ENCODE results near the gene TRIB2.

DNA sequence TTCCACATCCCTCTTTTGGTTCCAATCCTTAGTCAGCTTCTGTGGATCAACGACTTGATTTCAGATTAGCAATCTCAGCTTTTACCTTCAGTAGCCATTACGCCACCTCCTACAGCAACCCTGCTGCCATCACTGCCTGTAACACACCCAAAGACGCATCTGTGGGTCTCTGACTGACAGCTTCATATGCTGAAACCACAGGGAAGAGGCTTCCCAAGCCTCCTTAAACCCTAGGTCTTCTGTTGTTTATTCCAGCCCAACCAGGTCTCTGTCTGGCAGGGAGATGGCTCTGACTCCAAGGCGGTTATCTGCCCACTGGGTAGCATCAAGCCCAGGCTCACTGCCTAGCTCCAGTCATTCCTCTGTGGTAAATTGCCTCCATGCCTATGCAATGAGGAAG is 28.6 kb upstream of the TRIB2 start:
- TF ChIP-seq, protein P1, sequence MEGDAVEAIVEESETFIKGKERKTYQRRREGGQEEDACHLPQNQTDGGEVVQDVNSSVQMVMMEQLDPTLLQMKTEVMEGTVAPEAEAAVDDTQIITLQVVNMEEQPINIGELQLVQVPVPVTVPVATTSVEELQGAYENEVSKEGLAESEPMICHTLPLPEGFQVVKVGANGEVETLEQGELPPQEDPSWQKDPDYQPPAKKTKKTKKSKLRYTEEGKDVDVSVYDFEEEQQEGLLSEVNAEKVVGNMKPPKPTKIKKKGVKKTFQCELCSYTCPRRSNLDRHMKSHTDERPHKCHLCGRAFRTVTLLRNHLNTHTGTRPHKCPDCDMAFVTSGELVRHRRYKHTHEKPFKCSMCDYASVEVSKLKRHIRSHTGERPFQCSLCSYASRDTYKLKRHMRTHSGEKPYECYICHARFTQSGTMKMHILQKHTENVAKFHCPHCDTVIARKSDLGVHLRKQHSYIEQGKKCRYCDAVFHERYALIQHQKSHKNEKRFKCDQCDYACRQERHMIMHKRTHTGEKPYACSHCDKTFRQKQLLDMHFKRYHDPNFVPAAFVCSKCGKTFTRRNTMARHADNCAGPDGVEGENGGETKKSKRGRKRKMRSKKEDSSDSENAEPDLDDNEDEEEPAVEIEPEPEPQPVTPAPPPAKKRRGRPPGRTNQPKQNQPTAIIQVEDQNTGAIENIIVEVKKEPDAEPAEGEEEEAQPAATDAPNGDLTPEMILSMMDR (IDR thresholded peaks at IDR 0.05): no peak
- no peak for TF ChIP-seq POLR2A (IDR thresholded peaks at IDR 0.05)

Data from right lobe of liver (tissue), 4 donors.